ENCODE measurements around the gene RNASEH2B.

The RNASEH2B gene

GRCh38 chr13:51000571-51001260 is 91.1 kb downstream of the RNASEH2B start:
- H3K4me1 ChIP-seq (ENCODE audit: insufficient read depth, low read length, poor library complexity, severe bottlenecking), result no peaks in the 10 kb centered on the region
- no peaks in the 10 kb centered on the region for H4K20me1 ChIP-seq (ENCODE audit: insufficient read depth, low read length, poor library complexity, severe bottlenecking)
- H3K9ac ChIP-seq (ENCODE audit: low read depth, low read length, poor library complexity, severe bottlenecking), result no peak overlapping the region
- no peak overlapping the region for H2AFZ ChIP-seq (ENCODE audit: low read length)
- H3K9me2 ChIP-seq (replicated peaks; ENCODE audit: low read depth, low read length), result no peaks in the 10 kb centered on the region
- no peaks in the 10 kb centered on the region for H3K9me3 ChIP-seq (ENCODE audit: insufficient read depth, low read depth, low read length)
- no peaks in the 10 kb centered on the region for H3F3A ChIP-seq (ENCODE audit: low read depth)
- H3K4me3 ChIP-seq (ENCODE audit: low read length, poor library complexity, severe bottlenecking), result no peak overlapping the region
- no peaks in the 10 kb centered on the region for H3K27me3 ChIP-seq (ENCODE audit: insufficient read depth, low read length, poor library complexity, severe bottlenecking)
- H3K79me2 ChIP-seq (ENCODE audit: insufficient read depth, low read length), result no peaks in the 10 kb centered on the region
- H3K4me2 ChIP-seq (ENCODE audit: low read depth, low read length, poor library complexity, severe bottlenecking), result no peak overlapping the region
- TF ChIP-seq EZH2phosphoT487 (IDR thresholded peaks at IDR 0.05; ENCODE audit: borderline replicate concordance), result no peak
- no peaks in the 10 kb centered on the region for H3K36me3 ChIP-seq (ENCODE audit: insufficient read depth, low read length)

- no peak overlapping the region for H3K4me2 ChIP-seq (ENCODE audit: low read depth, low read length, poor library complexity, severe bottlenecking)
- H4K20me1 ChIP-seq (ENCODE audit: insufficient read depth, low read length, poor library complexity, severe bottlenecking), result no peaks in the 10 kb centered on the region
- H3K9me2 ChIP-seq (replicated peaks; ENCODE audit: low read depth, low read length), result no peaks in the 10 kb centered on the region
- no peak for TF ChIP-seq CTCF (conservative IDR thresholded peaks at IDR 0.05; ENCODE audit: low read length)
- no peak for TF ChIP-seq EZH2phosphoT487 (IDR thresholded peaks at IDR 0.05; ENCODE audit: borderline replicate concordance)
- no peaks in the 10 kb centered on the region for H3K4me1 ChIP-seq (ENCODE audit: insufficient read depth, low read length, poor library complexity, severe bottlenecking)
- no peaks in the 10 kb centered on the region for H3K79me2 ChIP-seq (ENCODE audit: insufficient read depth, low read length)
- H3K4me3 ChIP-seq (ENCODE audit: low read length, poor library complexity, severe bottlenecking), result no peak overlapping the region
- no peak overlapping the region for H2AFZ ChIP-seq (ENCODE audit: low read length)
- no peaks in the 10 kb centered on the region for H3K36me3 ChIP-seq (ENCODE audit: insufficient read depth, low read length)
- no peak overlapping the region for H3K9ac ChIP-seq (ENCODE audit: low read depth, low read length, poor library complexity, severe bottlenecking)
- no peaks in the 10 kb centered on the region for H3K9me3 ChIP-seq (ENCODE audit: insufficient read depth, low read depth, low read length)
- no peaks in the 10 kb centered on the region for H3K27me3 ChIP-seq (ENCODE audit: insufficient read depth, low read length, poor library complexity, severe bottlenecking)
- no peaks in the 10 kb centered on the region for H3F3A ChIP-seq (ENCODE audit: low read depth)
Measured at GRCh38 chr13:51001335-51001734, 91.7 kb downstream of the RNASEH2B start.

- Histone ChIP-seq H3K4me1 (ENCODE audit: insufficient read depth, low read length, poor library complexity, severe bottlenecking) (no peaks in the 10 kb centered on the region), H3K4me3 (ENCODE audit: low read length, poor library complexity, severe bottlenecking) (no peak overlapping the region), H4K20me1 (ENCODE audit: insufficient read depth, low read length, poor library complexity, severe bottlenecking) (no peaks in the 10 kb centered on the region), H3K9ac (ENCODE audit: low read depth, low read length, poor library complexity, severe bottlenecking) (no peak overlapping the region), H3F3A (ENCODE audit: low read depth) (no peaks in the 10 kb centered on the region), H3K9me2 (replicated peaks; ENCODE audit: low read depth, low read length) (no peaks in the 10 kb centered on the region), H3K4me2 (ENCODE audit: low read depth, low read length, poor library complexity, severe bottlenecking) (no peak overlapping the region), H2AFZ (ENCODE audit: low read length) (no peak overlapping the region), H3K79me2 (ENCODE audit: insufficient read depth, low read length) (no peaks in the 10 kb centered on the region), H3K27me3 (ENCODE audit: insufficient read depth, low read length, poor library complexity, severe bottlenecking) (no peaks in the 10 kb centered on the region), H3K9me3 (ENCODE audit: insufficient read depth, low read depth, low read length) (no peaks in the 10 kb centered on the region), H3K36me3 (ENCODE audit: insufficient read depth, low read length) (no peaks in the 10 kb centered on the region)
- no peak for TF ChIP-seq CTCF (conservative IDR thresholded peaks at IDR 0.05; ENCODE audit: low read length)
Measured at GRCh38 chr13:51002736-51003135, 93.1 kb downstream of the RNASEH2B start.

- Histone ChIP-seq H3K9me2 (replicated peaks; ENCODE audit: low read depth, low read length) (no peaks in the 10 kb centered on the region), H3F3A (ENCODE audit: low read depth) (no peaks in the 10 kb centered on the region), H3K4me1 (ENCODE audit: insufficient read depth, low read length, poor library complexity, severe bottlenecking) (no peaks in the 10 kb centered on the region), H3K79me2 (ENCODE audit: insufficient read depth, low read length) (no peaks in the 10 kb centered on the region), H3K9ac (ENCODE audit: low read depth, low read length, poor library complexity, severe bottlenecking) (no peak overlapping the region), H3K9me3 (ENCODE audit: insufficient read depth, low read depth, low read length) (no peaks in the 10 kb centered on the region), H4K20me1 (ENCODE audit: insufficient read depth, low read length, poor library complexity, severe bottlenecking) (no peaks in the 10 kb centered on the region), H3K4me3 (ENCODE audit: low read length, poor library complexity, severe bottlenecking) (no peak overlapping the region), H3K27me3 (ENCODE audit: insufficient read depth, low read length, poor library complexity, severe bottlenecking) (no peaks in the 10 kb centered on the region), H2AFZ (ENCODE audit: low read length) (no peak overlapping the region), H3K36me3 (ENCODE audit: insufficient read depth, low read length) (no peaks in the 10 kb centered on the region), H3K4me2 (ENCODE audit: low read depth, low read length, poor library complexity, severe bottlenecking) (no peak overlapping the region)
- TF ChIP-seq CTCF (conservative IDR thresholded peaks at IDR 0.05; ENCODE audit: low read length), result no peak
- no peak for TF ChIP-seq EZH2phosphoT487 (IDR thresholded peaks at IDR 0.05; ENCODE audit: borderline replicate concordance)
Measured at GRCh38 chr13:51003642-51004041, 94.1 kb downstream of the RNASEH2B start.
